Activated naive CD8-positive, alpha-beta T cell treated with anti-CD3 and anti-CD28 coated beads, Interleukin-2, amount 10 ng/mL, durations not matched to agents 7 days and 5 days (primary cell): ENCODE results near the gene SLU7. TPM values are rescaled to one million over a fixed set of nuclear protein-coding genes. Genes with fewer than 3 reads are reported as not detected.

ENCODE experiments used
- ATAC-seq: fragments of 150-1000 bp; cut with Tn5 transposase; one replicate; pipeline ENCODE4 v1.10.0; 2021; ENCODE audit warnings: low read depth, moderate library complexity
- POLR2A ChIA-PET: fragments of 350-600 bp; sonication (Branson Sonifier 250); formaldehyde crosslinking; loops from one replicate; lab custom pipeline; 2021; ENCODE audit warnings: antibody characterized with exemption; lab: Charles Lee
- DNase-seq: peaks from one replicate; pipeline ENCODE4 v3.0.0; 2021
- H3K27ac Mint-ChIP-seq: one replicate; pipeline ENCODE4 v1.8.0; 2022; ENCODE audit warnings: mild to moderate bottlenecking, mixed read lengths
- H3K27me3 Mint-ChIP-seq: one replicate; pipeline ENCODE4 v1.8.0; 2022; ENCODE audit warnings: mild to moderate bottlenecking, moderate library complexity, mixed read lengths
- H3K36me3 Mint-ChIP-seq: one replicate; pipeline ENCODE4 v1.8.0; 2021; ENCODE audit warnings: mild to moderate bottlenecking, mixed read lengths
- H3K4me1 Mint-ChIP-seq: one replicate; pipeline ENCODE4 v1.8.0; 2021; ENCODE audit warnings: mixed read lengths
- H3K4me3 Mint-ChIP-seq: one replicate; pipeline ENCODE4 v1.8.0; 2022; ENCODE audit warnings: mild to moderate bottlenecking, moderate library complexity, mixed read lengths
- H3K9me3 Mint-ChIP-seq: one replicate; pipeline ENCODE4 v1.8.0; 2021; ENCODE audit warnings: mixed read lengths
- total RNA-seq, 2 experiments: library from RNA; stranded (reverse); gene quantifications; one replicate each; pipeline ENCODE4 v1.2.3, GENCODE V29; 2021

SLU7 gene
- total RNA-seq, 2 experiments from 2014 or later = 62.3 to 66.6 TPM

DNA sequence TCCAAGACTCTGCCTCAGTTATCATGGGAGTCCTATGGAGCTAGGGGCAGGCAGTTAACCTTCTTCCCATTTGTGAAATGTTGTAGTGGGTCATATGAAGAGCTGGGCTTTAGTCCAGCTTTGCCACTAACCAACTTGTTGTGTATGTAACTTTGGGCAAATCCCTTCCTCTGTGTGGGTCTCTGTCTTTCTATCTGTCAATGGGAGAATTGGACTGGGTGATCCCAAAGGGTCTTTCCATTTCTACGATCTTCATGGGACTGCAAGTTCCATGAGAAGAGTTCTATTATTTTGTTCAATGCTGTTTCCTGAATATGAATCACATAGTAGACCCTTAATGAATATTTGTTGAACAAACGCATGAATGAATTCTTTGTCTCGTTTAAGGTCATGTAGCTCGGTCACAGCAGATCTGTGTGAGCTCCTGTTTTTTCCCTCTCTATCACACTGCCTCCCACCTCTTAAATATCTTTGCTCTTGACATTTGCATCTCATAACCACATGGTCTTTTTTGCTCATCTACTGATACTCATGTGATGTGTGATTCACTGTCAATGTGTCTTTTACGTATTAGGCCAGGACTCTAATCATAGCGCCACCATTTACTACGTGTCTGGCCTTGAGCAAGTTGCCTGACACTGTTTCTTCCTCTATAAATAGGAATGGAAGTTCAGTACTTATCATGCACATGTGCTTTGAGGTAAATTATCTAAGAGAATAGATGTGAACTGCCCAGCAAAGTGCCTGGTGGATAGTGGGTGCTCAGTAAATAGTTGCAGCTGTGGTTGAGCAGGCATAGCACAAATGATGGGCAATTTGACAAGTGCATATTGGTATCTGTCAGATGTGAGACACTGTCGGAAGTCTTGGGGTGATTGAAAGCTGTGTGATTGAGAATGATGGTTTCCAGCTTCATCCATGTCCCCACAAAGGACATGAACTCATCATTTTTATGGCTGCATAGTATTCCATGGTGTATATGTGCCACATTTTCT, 40.2 kb upstream of the SLU7 start:
- H3K36me3 Mint-ChIP-seq = no peaks in the 10 kb centered on the region
- no peak overlapping the region for H3K4me3 Mint-ChIP-seq
- H3K4me1 Mint-ChIP-seq = peaks cover 9% of the 10 kb centered on the region
- POLR2A ChIA-PET = no interaction called here
- H3K27ac Mint-ChIP-seq = peak overlapping the region; percentile 0
- DNase-seq (no peak), ATAC-seq (no peak)
- peaks cover 4% of the 10 kb centered on the region for H3K27me3 Mint-ChIP-seq
- H3K9me3 Mint-ChIP-seq = no peaks in the 10 kb centered on the region

GRCh38 chr5:160457252-160457651, 38.4 kb upstream of the SLU7 start:
- Mint-ChIP-seq H3K27me3 (peaks cover 12% of the 10 kb centered on the region), H3K4me1 (peaks cover 2% of the 10 kb centered on the region), H3K36me3 (peaks cover 2% of the 10 kb centered on the region), H3K4me3 (no peak overlapping the region), H3K27ac (no peak overlapping the region), H3K9me3 (no peaks in the 10 kb centered on the region)
- no peak for DNase-seq
- POLR2A ChIA-PET = no interaction called here
- no peak for ATAC-seq

DNA sequence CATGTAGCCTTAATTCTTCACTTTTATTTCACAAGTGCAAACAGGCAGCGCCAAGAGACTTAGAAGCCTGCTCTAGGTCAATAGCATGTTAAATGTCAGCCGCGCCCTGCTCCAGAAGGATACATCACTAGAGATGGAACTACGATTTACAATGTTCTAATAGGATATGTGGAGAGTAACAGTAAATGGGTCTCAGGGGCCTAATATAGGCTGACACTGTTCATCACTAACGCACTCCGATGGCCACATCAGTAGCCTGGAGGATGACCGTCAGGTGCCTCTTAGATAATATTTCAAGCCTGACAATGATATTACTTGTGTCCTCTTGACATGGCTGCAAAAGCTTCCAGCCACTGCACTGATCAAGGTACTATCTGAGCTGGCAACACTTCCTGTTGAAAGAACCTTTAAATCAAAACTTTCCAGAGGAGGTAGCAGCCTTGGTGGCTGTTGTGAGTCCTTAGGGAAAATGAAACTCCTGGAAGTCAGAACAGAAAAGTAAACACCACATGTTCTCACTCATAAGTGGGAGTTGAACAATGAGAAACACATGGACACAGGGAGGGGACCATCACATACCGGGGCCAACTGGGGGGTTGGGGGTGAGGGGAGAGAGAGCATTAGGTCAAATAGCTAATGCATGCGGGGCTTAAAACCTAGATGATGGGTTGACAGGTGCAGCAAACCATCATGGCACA, 37.7 kb upstream of the SLU7 start:
- POLR2A ChIA-PET = no interaction called here
- ATAC-seq = no peak
- DNase-seq = no peak

DNA sequence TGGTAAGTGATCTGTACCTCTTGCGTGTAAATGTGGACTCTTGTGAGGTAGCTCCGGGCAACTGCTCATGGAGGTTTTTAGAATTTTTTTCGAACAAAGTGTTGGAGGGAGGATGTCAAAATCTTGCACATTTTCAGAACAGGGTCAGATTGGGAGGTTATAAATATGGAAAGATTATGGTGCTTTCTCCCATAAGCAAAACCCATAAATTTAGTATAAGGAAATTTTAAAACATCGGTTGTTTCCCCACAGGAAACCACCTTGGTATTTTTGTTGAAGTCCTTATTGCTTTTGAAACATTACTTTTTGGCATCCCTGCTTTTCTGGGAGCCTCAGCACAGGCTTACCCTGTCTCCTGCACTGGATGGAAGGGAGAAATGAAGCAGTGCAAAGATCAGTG, 36.7 kb upstream of the SLU7 start:
- peaks cover 12% of the 10 kb centered on the region for H3K27me3 Mint-ChIP-seq
- H3K4me1 Mint-ChIP-seq = peaks cover 2% of the 10 kb centered on the region
- no peaks in the 10 kb centered on the region for H3K9me3 Mint-ChIP-seq
- no peak for DNase-seq
- POLR2A ChIA-PET = no interaction called here
- peaks cover 2% of the 10 kb centered on the region for H3K36me3 Mint-ChIP-seq
- ATAC-seq = no peak
- no peak overlapping the region for H3K4me3 Mint-ChIP-seq
- no peak overlapping the region for H3K27ac Mint-ChIP-seq

More for the DNA sequence above, 37.7 kb upstream of the SLU7 start:
- no peak overlapping the region for H3K27ac Mint-ChIP-seq
- no peaks in the 10 kb centered on the region for H3K9me3 Mint-ChIP-seq
- H3K36me3 Mint-ChIP-seq = peaks cover 2% of the 10 kb centered on the region
- peaks cover 2% of the 10 kb centered on the region for H3K4me1 Mint-ChIP-seq
- H3K27me3 Mint-ChIP-seq = peaks cover 12% of the 10 kb centered on the region
- H3K4me3 Mint-ChIP-seq = no peak overlapping the region

GRCh38 chr5:160453751-160454150, 34.9 kb upstream of the SLU7 start:
- POLR2A ChIA-PET = no interaction called here
- H3K9me3 Mint-ChIP-seq = peaks cover 2% of the 10 kb centered on the region
- DNase-seq = no peak
- peaks cover 14% of the 10 kb centered on the region for H3K27me3 Mint-ChIP-seq
- no peak overlapping the region for H3K27ac Mint-ChIP-seq
- H3K4me3 Mint-ChIP-seq = no peak overlapping the region
- peaks cover 6% of the 10 kb centered on the region for H3K36me3 Mint-ChIP-seq
- ATAC-seq = no peak
- H3K4me1 Mint-ChIP-seq = peaks cover 2% of the 10 kb centered on the region

- Mint-ChIP-seq H3K4me1 (peaks cover 2% of the 10 kb centered on the region), H3K36me3 (peaks cover 6% of the 10 kb centered on the region), H3K27me3 (peaks cover 14% of the 10 kb centered on the region), H3K9me3 (peaks cover 2% of the 10 kb centered on the region), H3K27ac (no peak overlapping the region), H3K4me3 (no peak overlapping the region)
- no peak for ATAC-seq
- POLR2A ChIA-PET = no interaction called here
- DNase-seq = no peak
Measured at GRCh38 chr5:160452795-160453194, 33.9 kb upstream of the SLU7 start.

GRCh38 chr5:160452036-160452435, 33.2 kb upstream of the SLU7 start:
- Mint-ChIP-seq H3K27me3 (peaks cover 14% of the 10 kb centered on the region), H3K36me3 (peaks cover 6% of the 10 kb centered on the region), H3K9me3 (peaks cover 2% of the 10 kb centered on the region), H3K4me1 (peaks cover 2% of the 10 kb centered on the region), H3K27ac (no peak overlapping the region), H3K4me3 (no peak overlapping the region)
- no peak for DNase-seq
- POLR2A ChIA-PET = no interaction called here
- no peak for ATAC-seq

DNA sequence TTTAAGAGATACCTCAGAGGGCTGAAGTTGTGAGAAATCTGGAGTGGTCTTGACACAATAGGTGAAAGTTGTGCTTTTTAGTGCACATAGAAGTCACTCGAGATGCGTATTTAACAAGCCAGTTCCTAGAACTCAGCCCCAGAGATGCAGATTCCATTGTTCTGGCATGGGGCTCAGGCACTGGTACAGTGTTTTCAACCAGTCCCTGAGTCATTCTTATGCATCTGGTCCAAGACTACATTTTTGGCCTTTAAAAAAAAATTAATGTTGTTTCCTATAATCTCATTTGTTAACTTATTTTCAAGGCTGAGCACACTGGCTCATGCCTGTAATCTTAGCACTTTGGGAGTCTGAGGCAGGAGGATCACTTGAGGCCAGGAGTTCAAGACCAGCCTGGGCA, 32.4 kb upstream of the SLU7 start:
- Mint-ChIP-seq H3K27ac (no peak overlapping the region), H3K36me3 (peaks cover 6% of the 10 kb centered on the region), H3K9me3 (peaks cover 2% of the 10 kb centered on the region), H3K27me3 (peaks cover 14% of the 10 kb centered on the region), H3K4me1 (peaks cover 2% of the 10 kb centered on the region), H3K4me3 (no peak overlapping the region)
- ATAC-seq (no peak), DNase-seq (no peak)
- POLR2A ChIA-PET = no interaction called here

DNA sequence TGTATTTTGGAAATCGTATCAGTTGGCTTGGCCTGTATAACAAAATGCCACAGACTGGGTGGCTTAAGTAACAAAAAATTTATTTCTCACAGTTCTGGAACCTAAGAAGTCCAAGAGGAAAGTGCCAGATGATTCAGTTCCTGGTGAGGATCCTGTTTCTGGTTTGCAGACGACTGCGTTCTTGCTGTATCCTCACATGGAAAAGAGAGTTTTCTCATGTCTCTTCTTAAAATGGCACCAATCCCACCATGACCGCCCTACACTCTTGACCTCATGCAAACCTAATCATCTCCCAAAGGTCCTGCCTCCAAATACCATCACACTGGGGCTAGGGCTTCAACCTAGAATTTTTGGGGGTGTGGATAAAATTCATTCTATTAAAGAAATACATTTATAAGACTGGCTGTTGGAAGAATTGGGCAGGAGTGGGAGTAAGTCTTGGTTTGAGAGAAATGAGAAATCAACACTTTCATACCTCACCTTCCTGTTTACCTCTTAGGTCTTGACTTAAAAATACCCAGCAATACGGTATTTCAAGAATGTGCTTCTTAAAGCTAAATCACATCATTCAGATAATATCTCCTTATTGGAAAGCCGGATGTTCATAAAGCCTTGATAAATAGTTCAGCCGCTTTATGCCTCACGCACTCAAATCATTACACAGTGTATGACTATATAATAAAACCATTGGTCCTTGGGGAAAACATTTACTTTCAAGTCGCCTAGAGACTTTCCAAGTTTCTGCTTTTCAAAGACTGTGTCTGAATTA, 31.5 kb upstream of the SLU7 start:
- H3K27ac Mint-ChIP-seq = no peak overlapping the region
- ATAC-seq (no peak), DNase-seq (no peak)
- peaks cover 14% of the 10 kb centered on the region for H3K27me3 Mint-ChIP-seq
- POLR2A ChIA-PET = no interaction called here
- peaks cover 6% of the 10 kb centered on the region for H3K36me3 Mint-ChIP-seq
- H3K9me3 Mint-ChIP-seq = peaks cover 2% of the 10 kb centered on the region
- no peak overlapping the region for H3K4me3 Mint-ChIP-seq
- peaks cover 3% of the 10 kb centered on the region for H3K4me1 Mint-ChIP-seq

DNA sequence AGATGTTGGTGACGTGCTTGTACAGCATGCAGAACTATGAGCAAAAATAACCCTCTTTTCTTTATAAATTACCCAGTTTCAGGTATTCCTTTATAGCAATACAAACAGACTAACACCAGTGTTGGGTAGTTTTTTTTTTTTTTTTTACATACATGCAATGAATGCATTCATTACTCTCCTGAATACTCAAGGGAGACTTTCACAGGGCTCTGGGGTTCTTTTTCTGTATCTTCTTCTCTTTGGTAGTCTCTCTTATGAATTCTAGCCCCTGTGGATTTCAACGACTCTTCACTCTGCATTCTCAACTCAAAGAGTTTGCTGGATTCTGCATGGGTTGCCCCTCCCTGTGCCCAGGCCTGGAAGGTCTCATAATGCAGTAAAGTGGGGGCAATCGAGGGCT, 30.6 kb upstream of the SLU7 start:
- peaks cover 3% of the 10 kb centered on the region for H3K4me1 Mint-ChIP-seq

DNA sequence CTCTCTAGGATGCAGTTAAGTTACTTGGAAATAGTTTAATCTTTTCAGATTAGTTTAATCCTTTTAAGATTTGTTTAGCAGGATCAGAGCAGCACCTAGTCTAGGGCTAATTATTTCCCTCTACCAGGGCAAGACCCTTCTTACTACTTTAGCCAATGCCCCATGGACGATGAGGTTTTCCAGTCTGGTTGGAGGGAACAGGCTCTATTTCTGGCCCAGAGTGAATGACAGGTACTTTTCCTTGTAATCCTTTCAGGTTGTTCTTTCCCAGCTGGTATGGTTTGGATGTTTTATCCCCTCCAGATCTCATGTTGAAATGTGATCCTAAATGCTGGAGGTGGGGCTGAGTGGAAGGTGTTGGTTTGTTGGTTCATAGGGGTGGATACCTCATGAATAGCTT, 30.0 kb upstream of the SLU7 start:
- peaks cover 8% of the 10 kb centered on the region for H3K27me3 Mint-ChIP-seq
- POLR2A ChIA-PET = no interaction called here

More for the DNA sequence above, 30.6 kb upstream of the SLU7 start:
- H3K4me3 Mint-ChIP-seq = no peak overlapping the region
- POLR2A ChIA-PET = no interaction called here
- no peak overlapping the region for H3K27ac Mint-ChIP-seq
- H3K27me3 Mint-ChIP-seq = peaks cover 14% of the 10 kb centered on the region
- H3K36me3 Mint-ChIP-seq = peaks cover 6% of the 10 kb centered on the region
- peaks cover 2% of the 10 kb centered on the region for H3K9me3 Mint-ChIP-seq
- DNase-seq = no peak
- no peak for ATAC-seq

GRCh38 chr5:160445751-160446150, 26.9 kb upstream of the SLU7 start:
- POLR2A ChIA-PET = no interaction called here

More for the DNA sequence above, 30.0 kb upstream of the SLU7 start:
- ATAC-seq = no peak
- no peak for DNase-seq
- H3K36me3 Mint-ChIP-seq = peaks cover 6% of the 10 kb centered on the region
- no peak overlapping the region for H3K4me3 Mint-ChIP-seq
- H3K9me3 Mint-ChIP-seq = peaks cover 2% of the 10 kb centered on the region
- peaks cover 3% of the 10 kb centered on the region for H3K4me1 Mint-ChIP-seq
- no peak overlapping the region for H3K27ac Mint-ChIP-seq

DNA sequence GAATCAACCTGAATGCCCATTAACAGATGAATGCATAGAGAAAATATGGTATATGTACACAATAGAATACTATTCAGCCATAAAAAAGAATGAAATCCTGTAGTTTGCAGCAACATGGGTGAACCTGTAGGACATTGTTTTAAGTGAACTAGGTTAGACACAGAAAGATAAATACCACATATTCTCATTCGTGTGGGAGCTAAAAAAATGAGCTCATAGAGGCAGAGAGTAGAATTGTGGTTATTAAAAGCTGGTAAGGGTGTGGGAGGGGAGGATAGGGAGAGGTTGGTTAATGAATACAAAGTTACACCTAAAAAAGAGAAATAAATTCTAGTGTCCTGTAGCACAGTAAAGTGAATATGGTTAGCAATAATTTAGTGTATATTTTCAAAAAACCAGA, 26.3 kb upstream of the SLU7 start:
- peaks cover 2% of the 10 kb centered on the region for H3K27me3 Mint-ChIP-seq
- no peak overlapping the region for H3K4me3 Mint-ChIP-seq
- no peak for DNase-seq
- H3K36me3 Mint-ChIP-seq = peaks cover 5% of the 10 kb centered on the region
- POLR2A ChIA-PET = no interaction called here
- peaks cover 2% of the 10 kb centered on the region for H3K9me3 Mint-ChIP-seq
- H3K4me1 Mint-ChIP-seq = peaks cover 22% of the 10 kb centered on the region
- H3K27ac Mint-ChIP-seq = no peak overlapping the region
- no peak for ATAC-seq

More at GRCh38 chr5:160445751-160446150, 26.9 kb upstream of the SLU7 start:
- no peak for ATAC-seq
- Mint-ChIP-seq H3K4me1 (peaks cover 17% of the 10 kb centered on the region), H3K27me3 (peaks cover 2% of the 10 kb centered on the region), H3K36me3 (peaks cover 5% of the 10 kb centered on the region), H3K9me3 (peaks cover 2% of the 10 kb centered on the region), H3K4me3 (no peak overlapping the region), H3K27ac (no peak overlapping the region)
- no peak for DNase-seq
